ENCODE data around the gene DLG2. TPM values are rescaled to one million over a fixed set of nuclear protein-coding genes. Genes with fewer than 3 reads are reported as not detected.

DLG2 gene
- total and polyA plus RNA-seq, 2 donors = 4.8 to 6.6 TPM

GRCh38 chr11:83840326-83840725 lies 1786.8 kb downstream of the DLG2 start:
- Histone ChIP-seq H3K4me3 (ENCODE audit: low read length in 2 of 2) (no peak overlapping the region), H3K27ac (ENCODE audit: low read depth in 1 of 2, low read length in 1 of 2) (no peak overlapping the region), H3K9me3 (ENCODE audit: control insufficient read depth in 2 of 2, insufficient read depth in 1 of 2, low read length in 1 of 2) (no peaks in the 10 kb centered on the region), H3K27me3 (ENCODE audit: control insufficient read depth in 2 of 2, insufficient read depth in 1 of 2, low read length in 1 of 2) (no peaks in the 10 kb centered on the region), H3K36me3 (ENCODE audit: control insufficient read depth in 2 of 2, insufficient read depth in 2 of 2, low read length in 1 of 2) (no peaks in the 10 kb centered on the region), H3K4me1 (ENCODE audit: control insufficient read depth in 2 of 2, insufficient read depth in 2 of 2, low read length in 2 of 2) (no peaks in the 10 kb centered on the region)
- 96% methylated on average over 2 of the region's 2 CpGs for WGBS
- DNase-seq (ENCODE audit: low read depth in 6 of 9, low spot score in 9 of 9) = no peak

- Histone ChIP-seq H3K4me3 (ENCODE audit: low read length in 2 of 2) (no peak overlapping the region), H3K36me3 (ENCODE audit: control insufficient read depth in 2 of 2, insufficient read depth in 2 of 2, low read length in 1 of 2) (no peaks in the 10 kb centered on the region), H3K27ac (ENCODE audit: low read depth in 1 of 2, low read length in 1 of 2) (no peak overlapping the region), H3K27me3 (ENCODE audit: control insufficient read depth in 2 of 2, insufficient read depth in 1 of 2, low read length in 1 of 2) (no peaks in the 10 kb centered on the region), H3K4me1 (ENCODE audit: control insufficient read depth in 2 of 2, insufficient read depth in 2 of 2, low read length in 2 of 2) (no peaks in the 10 kb centered on the region), H3K9me3 (ENCODE audit: control insufficient read depth in 2 of 2, insufficient read depth in 1 of 2, low read length in 1 of 2) (no peaks in the 10 kb centered on the region)
- DNase-seq (ENCODE audit: low read depth in 6 of 9, low spot score in 9 of 9) = peak in 2 of 9 donors; percentile 4 to 9
- WGBS = 62% methylated on average over 10 of the region's 10 CpGs
Observed at GRCh38 chr11:83836883-83837654, 1790.1 kb downstream of the DLG2 start.

- H3K27ac ChIP-seq (ENCODE audit: low read depth in 1 of 2, low read length in 1 of 2) = no peak overlapping the region
Observed at GRCh38 chr11:83836065-83836464, 1791.1 kb downstream of the DLG2 start.

GRCh38 chr11:83835423-83835822 lies 1791.7 kb downstream of the DLG2 start:
- Histone ChIP-seq H3K9me3 (ENCODE audit: control insufficient read depth in 2 of 2, insufficient read depth in 1 of 2, low read length in 1 of 2) (no peaks in the 10 kb centered on the region), H3K36me3 (ENCODE audit: control insufficient read depth in 2 of 2, insufficient read depth in 2 of 2, low read length in 1 of 2) (no peaks in the 10 kb centered on the region), H3K4me1 (ENCODE audit: control insufficient read depth in 2 of 2, insufficient read depth in 2 of 2, low read length in 2 of 2) (no peaks in the 10 kb centered on the region), H3K4me3 (ENCODE audit: low read length in 2 of 2) (no peak overlapping the region), H3K27me3 (ENCODE audit: control insufficient read depth in 2 of 2, insufficient read depth in 1 of 2, low read length in 1 of 2) (no peaks in the 10 kb centered on the region), H3K27ac (ENCODE audit: low read depth in 1 of 2, low read length in 1 of 2) (no peak overlapping the region)
- DNase-seq (ENCODE audit: low read depth in 6 of 9, low spot score in 9 of 9) = no peak
- 61% methylated on average over 1 of the region's 1 CpG for WGBS

More at GRCh38 chr11:83836065-83836464, 1791.1 kb downstream of the DLG2 start:
- Histone ChIP-seq H3K27me3 (ENCODE audit: control insufficient read depth in 2 of 2, insufficient read depth in 1 of 2, low read length in 1 of 2) (no peaks in the 10 kb centered on the region), H3K4me1 (ENCODE audit: control insufficient read depth in 2 of 2, insufficient read depth in 2 of 2, low read length in 2 of 2) (no peaks in the 10 kb centered on the region), H3K36me3 (ENCODE audit: control insufficient read depth in 2 of 2, insufficient read depth in 2 of 2, low read length in 1 of 2) (no peaks in the 10 kb centered on the region), H3K9me3 (ENCODE audit: control insufficient read depth in 2 of 2, insufficient read depth in 1 of 2, low read length in 1 of 2) (no peaks in the 10 kb centered on the region), H3K4me3 (ENCODE audit: low read length in 2 of 2) (no peak overlapping the region)
- DNase-seq (ENCODE audit: low read depth in 6 of 9, low spot score in 9 of 9) = no peak

- H3K4me1 ChIP-seq (ENCODE audit: control insufficient read depth in 2 of 2, insufficient read depth in 2 of 2, low read length in 2 of 2) = no peaks in the 10 kb centered on the region
- H3K4me3 ChIP-seq (ENCODE audit: low read length in 2 of 2) = no peak overlapping the region
- no peaks in the 10 kb centered on the region for H3K27me3 ChIP-seq (ENCODE audit: control insufficient read depth in 2 of 2, insufficient read depth in 1 of 2, low read length in 1 of 2)
- H3K36me3 ChIP-seq (ENCODE audit: control insufficient read depth in 2 of 2, insufficient read depth in 2 of 2, low read length in 1 of 2) = no peaks in the 10 kb centered on the region
- no peak for DNase-seq (ENCODE audit: low read depth in 6 of 9, low spot score in 9 of 9)
- no peak overlapping the region for H3K27ac ChIP-seq (ENCODE audit: low read depth in 1 of 2, low read length in 1 of 2)
- H3K9me3 ChIP-seq (ENCODE audit: control insufficient read depth in 2 of 2, insufficient read depth in 1 of 2, low read length in 1 of 2) = no peaks in the 10 kb centered on the region
Observed at GRCh38 chr11:83831929-83832328, 1795.2 kb downstream of the DLG2 start.

GRCh38 chr11:83827940-83828554 lies 1799.1 kb downstream of the DLG2 start:
- no peak overlapping the region for H3K27ac ChIP-seq (ENCODE audit: low read depth in 1 of 2, low read length in 1 of 2)
- no peaks in the 10 kb centered on the region for H3K9me3 ChIP-seq (ENCODE audit: control insufficient read depth in 2 of 2, insufficient read depth in 1 of 2, low read length in 1 of 2)
- WGBS = 68% methylated on average over 5 of the region's 5 CpGs
- no peaks in the 10 kb centered on the region for H3K36me3 ChIP-seq (ENCODE audit: control insufficient read depth in 2 of 2, insufficient read depth in 2 of 2, low read length in 1 of 2)
- no peaks in the 10 kb centered on the region for H3K27me3 ChIP-seq (ENCODE audit: control insufficient read depth in 2 of 2, insufficient read depth in 1 of 2, low read length in 1 of 2)
- H3K4me3 ChIP-seq (ENCODE audit: low read length in 2 of 2) = no peak overlapping the region
- peak in 1 of 9 donors; percentile 17 for DNase-seq (ENCODE audit: low read depth in 6 of 9, low spot score in 9 of 9)
- no peaks in the 10 kb centered on the region for H3K4me1 ChIP-seq (ENCODE audit: control insufficient read depth in 2 of 2, insufficient read depth in 2 of 2, low read length in 2 of 2)

GRCh38 chr11:83827520-83827919 lies 1799.6 kb downstream of the DLG2 start:
- 80% methylated on average over 3 of the region's 3 CpGs for WGBS
- Histone ChIP-seq H3K36me3 (ENCODE audit: control insufficient read depth in 2 of 2, insufficient read depth in 2 of 2, low read length in 1 of 2) (no peaks in the 10 kb centered on the region), H3K27ac (ENCODE audit: low read depth in 1 of 2, low read length in 1 of 2) (no peak overlapping the region), H3K4me1 (ENCODE audit: control insufficient read depth in 2 of 2, insufficient read depth in 2 of 2, low read length in 2 of 2) (no peaks in the 10 kb centered on the region), H3K9me3 (ENCODE audit: control insufficient read depth in 2 of 2, insufficient read depth in 1 of 2, low read length in 1 of 2) (no peaks in the 10 kb centered on the region), H3K4me3 (ENCODE audit: low read length in 2 of 2) (no peak overlapping the region), H3K27me3 (ENCODE audit: control insufficient read depth in 2 of 2, insufficient read depth in 1 of 2, low read length in 1 of 2) (no peaks in the 10 kb centered on the region)
- no peak for DNase-seq (ENCODE audit: low read depth in 6 of 9, low spot score in 9 of 9)

- Histone ChIP-seq H3K4me1 (ENCODE audit: control insufficient read depth in 2 of 2, insufficient read depth in 2 of 2, low read length in 2 of 2) (no peaks in the 10 kb centered on the region), H3K27me3 (ENCODE audit: control insufficient read depth in 2 of 2, insufficient read depth in 1 of 2, low read length in 1 of 2) (no peaks in the 10 kb centered on the region), H3K9me3 (ENCODE audit: control insufficient read depth in 2 of 2, insufficient read depth in 1 of 2, low read length in 1 of 2) (no peaks in the 10 kb centered on the region), H3K27ac (ENCODE audit: low read depth in 1 of 2, low read length in 1 of 2) (no peak overlapping the region), H3K4me3 (ENCODE audit: low read length in 2 of 2) (no peak overlapping the region), H3K36me3 (ENCODE audit: control insufficient read depth in 2 of 2, insufficient read depth in 2 of 2, low read length in 1 of 2) (no peaks in the 10 kb centered on the region)
- DNase-seq (ENCODE audit: low read depth in 6 of 9, low spot score in 9 of 9) = no peak
Observed at GRCh38 chr11:83826078-83826477, 1801.1 kb downstream of the DLG2 start.

GRCh38 chr11:83823461-83824025 lies 1803.6 kb downstream of the DLG2 start:
- Histone ChIP-seq H3K36me3 (ENCODE audit: control insufficient read depth in 2 of 2, insufficient read depth in 2 of 2, low read length in 1 of 2) (no peaks in the 10 kb centered on the region), H3K27ac (ENCODE audit: low read depth in 1 of 2, low read length in 1 of 2) (no peak overlapping the region), H3K27me3 (ENCODE audit: control insufficient read depth in 2 of 2, insufficient read depth in 1 of 2, low read length in 1 of 2) (no peaks in the 10 kb centered on the region), H3K4me3 (ENCODE audit: low read length in 2 of 2) (no peak overlapping the region), H3K9me3 (ENCODE audit: control insufficient read depth in 2 of 2, insufficient read depth in 1 of 2, low read length in 1 of 2) (no peaks in the 10 kb centered on the region), H3K4me1 (ENCODE audit: control insufficient read depth in 2 of 2, insufficient read depth in 2 of 2, low read length in 2 of 2) (no peaks in the 10 kb centered on the region)
- no peak for DNase-seq (ENCODE audit: low read depth in 6 of 9, low spot score in 9 of 9)
- 76% methylated on average over 7 of the region's 7 CpGs for WGBS

All from thymus (tissue), 11 donors.